Measurements from ENCODE around the gene LETMD1. TPM values are rescaled to one million over a fixed set of nuclear protein-coding genes. Genes with fewer than 3 reads are reported as not detected.

LETMD1 gene
- total and polyA plus RNA-seq, 2 of the 13 experiments (the other 11 are each of a cell fraction or from before 2014, with no cell fraction given), result 43.3 to 87.7 TPM

DNA sequence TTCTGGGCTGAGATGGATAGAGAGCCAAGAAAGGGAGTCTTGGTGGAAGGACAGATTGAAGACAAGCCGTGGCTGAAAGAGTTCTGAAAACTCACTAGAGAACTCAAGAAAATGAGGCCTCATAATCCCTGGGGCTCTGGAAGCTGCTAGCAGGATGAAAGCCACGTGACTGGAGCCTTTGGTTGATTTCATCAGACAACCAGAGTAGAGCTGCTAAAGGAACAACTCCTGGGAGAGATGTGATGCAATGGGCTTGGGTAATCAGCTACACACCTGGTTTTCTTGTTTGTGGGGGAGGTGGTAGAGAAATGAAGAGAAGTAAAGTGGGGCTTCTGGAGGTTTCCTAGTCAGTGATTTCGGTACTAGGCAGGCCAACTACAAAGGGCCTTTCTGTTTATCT, 21.9 kb downstream of the LETMD1 start (continued):
- TF ChIP-seq CBX5 (CRISPR knock-in tag; IDR thresholded peaks at IDR 0.05; ENCODE audit: borderline replicate concordance) (0 out of 2 replicates have a peak, but pooled peaks have one; percentile 33), ATF6 (CRISPR knock-in tag; conservative IDR thresholded peaks at IDR 0.05) (no peak), CBFB (CRISPR knock-in tag; IDR thresholded peaks at IDR 0.05) (no peak), ZNF205 (CRISPR knock-in tag; IDR thresholded peaks at IDR 0.05) (no peak)
- TF ChIP-seq, protein P1, sequence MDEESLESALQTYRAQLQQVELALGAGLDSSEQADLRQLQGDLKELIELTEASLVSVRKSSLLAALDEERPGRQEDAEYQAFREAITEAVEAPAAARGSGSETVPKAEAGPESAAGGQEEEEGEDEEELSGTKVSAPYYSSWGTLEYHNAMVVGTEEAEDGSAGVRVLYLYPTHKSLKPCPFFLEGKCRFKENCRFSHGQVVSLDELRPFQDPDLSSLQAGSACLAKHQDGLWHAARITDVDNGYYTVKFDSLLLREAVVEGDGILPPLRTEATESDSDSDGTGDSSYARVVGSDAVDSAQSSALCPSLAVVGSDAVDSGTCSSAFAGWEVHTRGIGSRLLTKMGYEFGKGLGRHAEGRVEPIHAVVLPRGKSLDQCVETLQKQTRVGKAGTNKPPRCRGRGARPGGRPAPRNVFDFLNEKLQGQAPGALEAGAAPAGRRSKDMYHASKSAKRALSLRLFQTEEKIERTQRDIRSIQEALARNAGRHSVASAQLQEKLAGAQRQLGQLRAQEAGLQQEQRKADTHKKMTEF (CRISPR knock-in tag; IDR thresholded peaks at IDR 0.05), result no peak

- peaks cover 23% of the 10 kb centered on the region for H3K4me1 ChIP-seq (ENCODE audit: insufficient read depth, low read length)
- H3K9ac ChIP-seq (ENCODE audit: insufficient read depth, low read depth, low read length), result no peak overlapping the region
- no peak overlapping the region for H3K27ac ChIP-seq (ENCODE audit: extremely low read length, insufficient read depth, low read length)
- intact Hi-C loops (cut with micrococcal nuclease; ENCODE audit: unreplicated experiment), result no loop called here
- no peak for FAIRE-seq
- no TSS peak for BruUV-seq (replicated peaks)
- no peak for ATAC-seq
- ChIA-PET POLR2A (no interaction called here), CTCF (ENCODE audit: low intra/inter-chr PET ratio, low total read pairs) (no interaction called here)
- no peaks in the 10 kb centered on the region for H4K20me1 ChIP-seq (ENCODE audit: insufficient read depth, low read length)
- H3K4me3 ChIP-seq (replicated peaks in 1 of 3; ENCODE audit: insufficient read depth in 1 of 3, low read depth in 2 of 3, low read length in 3 of 3), result no peak overlapping the region
- in situ Hi-C loops (cut with HindIII; ENCODE audit: extremely low pct_ligation_motif_present, low pct_unique_long_range_greater_than_20kb), result no loop called here
- no peak overlapping the region for H2AFZ ChIP-seq (ENCODE audit: low read length)
- no peaks in the 10 kb centered on the region for H3K27me3 ChIP-seq (ENCODE audit: control insufficient read depth in 1 of 2, insufficient read depth in 2 of 2, low read length in 2 of 2)
- TF ChIP-seq ZNF616 (CRISPR knock-in tag; IDR thresholded peaks at IDR 0.05; ENCODE audit: low read depth) (no peak), RXRB (CRISPR knock-in tag; IDR thresholded peaks at IDR 0.05; ENCODE audit: borderline replicate concordance) (no peak), HNRNPH1 (optimal IDR thresholded peaks at IDR 0.05; ENCODE audit: low read depth, low read length) (no peak), RFX1 (IDR thresholded peaks at IDR 0.05) (peak; percentile 34; the same call in 1 of the 2 replicates), ONECUT2 (CRISPR knock-in tag; IDR thresholded peaks at IDR 0.05) (no peak), ZNF205 (CRISPR knock-in tag; IDR thresholded peaks at IDR 0.05) (no peak), ZFYVE20 (CRISPR knock-in tag; IDR thresholded peaks at IDR 0.05; ENCODE audit: borderline replicate concordance, low read depth) (no peak), MIER2 (CRISPR knock-in tag; IDR thresholded peaks at IDR 0.05) (no peak), ZNF615 (CRISPR knock-in tag; IDR thresholded peaks at IDR 0.05; ENCODE audit: borderline replicate concordance) (no peak), ZNF781 (CRISPR knock-in tag; IDR thresholded peaks at IDR 0.05; ENCODE audit: borderline replicate concordance, not compliant biosample characterization) (no peak), U2AF1 (optimal IDR thresholded peaks at IDR 0.05; ENCODE audit: low read depth, low read length) (no peak)
- TF ChIP-seq, protein P2, sequence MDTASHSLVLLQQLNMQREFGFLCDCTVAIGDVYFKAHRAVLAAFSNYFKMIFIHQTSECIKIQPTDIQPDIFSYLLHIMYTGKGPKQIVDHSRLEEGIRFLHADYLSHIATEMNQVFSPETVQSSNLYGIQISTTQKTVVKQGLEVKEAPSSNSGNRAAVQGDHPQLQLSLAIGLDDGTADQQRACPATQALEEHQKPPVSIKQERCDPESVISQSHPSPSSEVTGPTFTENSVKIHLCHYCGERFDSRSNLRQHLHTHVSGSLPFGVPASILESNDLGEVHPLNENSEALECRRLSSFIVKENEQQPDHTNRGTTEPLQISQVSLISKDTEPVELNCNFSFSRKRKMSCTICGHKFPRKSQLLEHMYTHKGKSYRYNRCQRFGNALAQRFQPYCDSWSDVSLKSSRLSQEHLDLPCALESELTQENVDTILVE (CRISPR knock-in tag; IDR thresholded peaks at IDR 0.05), result no peak
- TF ChIP-seq, protein P3, sequence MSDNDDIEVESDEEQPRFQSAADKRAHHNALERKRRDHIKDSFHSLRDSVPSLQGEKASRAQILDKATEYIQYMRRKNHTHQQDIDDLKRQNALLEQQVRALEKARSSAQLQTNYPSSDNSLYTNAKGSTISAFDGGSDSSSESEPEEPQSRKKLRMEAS (IDR thresholded peaks at IDR 0.05), result no peak
- TF ChIP-seq, protein P4, sequence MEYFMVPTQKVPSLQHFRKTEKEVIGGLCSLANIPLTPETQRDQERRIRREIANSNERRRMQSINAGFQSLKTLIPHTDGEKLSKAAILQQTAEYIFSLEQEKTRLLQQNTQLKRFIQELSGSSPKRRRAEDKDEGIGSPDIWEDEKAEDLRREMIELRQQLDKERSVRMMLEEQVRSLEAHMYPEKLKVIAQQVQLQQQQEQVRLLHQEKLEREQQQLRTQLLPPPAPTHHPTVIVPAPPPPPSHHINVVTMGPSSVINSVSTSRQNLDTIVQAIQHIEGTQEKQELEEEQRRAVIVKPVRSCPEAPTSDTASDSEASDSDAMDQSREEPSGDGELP (IDR thresholded peaks at IDR 0.05; ENCODE audit: borderline replicate concordance, low read depth), result peak; percentile 53; the same call in 1 of the 2 replicates
- peaks cover 6 to 22% of the 10 kb centered on the region in 2 experiments for H3K36me3 ChIP-seq (replicated peaks in 1 of 2; ENCODE audit: control insufficient read depth in 1 of 2, insufficient read depth in 2 of 2, low read length in 2 of 2)
- H3K79me2 ChIP-seq (ENCODE audit: insufficient read depth, low read length), result no peaks in the 10 kb centered on the region
- 97% methylated on average over 2 of the region's 2 CpGs for WGBS (ENCODE audit: low lambda C conversion rate)
- no peak overlapping the region for H3K4me2 ChIP-seq (ENCODE audit: low read depth, low read length)
- no peaks in the 10 kb centered on the region for H3K9me3 ChIP-seq (ENCODE audit: low read length)
- DNase-seq (ENCODE audit: low spot score), result peak; percentile 16
Measured at GRCh38 chr12:51071663-51072062, 23.5 kb downstream of the LETMD1 start.
